GM23248 (cell line): ENCODE measurements around the gene NENF.

Source experiments
- EZH2 ChIP-seq: fragments of 200-600 bp; sonication (generic); IDR thresholded peaks from 2 replicates; pipeline ENCODE4 v1.6.1; 2018; ENCODE audit warnings: antibody characterized with exemption, mild to moderate bottlenecking; ENCODE audit not compliant: insufficient read depth, poor library complexity, severe bottlenecking
- EZH2phosphoT487 ChIP-seq: fragments of 200-600 bp; sonication (generic); IDR thresholded peaks from 2 replicates; pipeline ENCODE4 v1.6.1; 2018; ENCODE audit warnings: antibody characterized with exemption, moderate library complexity, mild to moderate bottlenecking, low read depth; ENCODE audit not compliant: insufficient read depth

DNA sequence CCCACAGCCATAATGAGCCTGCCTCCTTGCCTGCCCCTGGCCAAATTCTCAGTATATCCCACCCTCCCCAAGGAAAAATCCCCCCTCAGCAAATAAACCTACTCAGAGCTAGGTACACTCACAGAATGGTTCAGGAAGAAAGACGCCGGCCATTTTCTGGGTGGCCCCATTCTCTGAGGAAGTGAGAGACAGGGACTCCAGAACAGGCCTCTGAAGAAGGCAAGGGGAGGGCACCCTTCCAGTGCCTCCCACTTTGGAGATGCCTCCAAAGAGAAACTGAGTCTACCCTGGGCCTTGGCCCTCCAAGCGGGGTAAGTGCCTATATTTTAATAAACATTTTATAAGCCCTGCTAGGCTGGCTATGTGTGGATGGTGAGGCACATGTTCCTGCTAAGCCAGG, 20.3 kb upstream of the NENF start:
- TF ChIP-seq EZH2phosphoT487: no peak
- no peak for TF ChIP-seq EZH2
